HG03045 (cell line): Measurements from ENCODE around the gene DYNC1I1.

ENCODE experiments used
- ATAC-seq: cut with Tn5 transposase; IDR thresholded peaks from one replicate; pipeline ENCODE4 v1.9.1; 2021; ENCODE audit warnings: mild to moderate bottlenecking, moderate library complexity; ENCODE audit not compliant: unreplicated experiment

The DYNC1I1 gene

GRCh38 chr7:95772298-95772770 is at the start of gene DYNC1I1:
Gene DYNC1I1, plus strand, starts transcription at chr7:95772554. Its CDS starts 32,176 bp downstream, at chr7:95804730.
- ATAC-seq, result peak; percentile 83

- ATAC-seq, result no peak
Observed at GRCh38 chr7:95723583-95724180, 48.7 kb upstream of the DYNC1I1 start.

- ATAC-seq, result no peak
Observed at GRCh38 chr7:95725205-95725604, 47.1 kb upstream of the DYNC1I1 start.

GRCh38 chr7:95730493-95731280 is 41.7 kb upstream of the DYNC1I1 start:
- no peak for ATAC-seq

GRCh38 chr7:95736635-95737034 is 35.7 kb upstream of the DYNC1I1 start:
- ATAC-seq, result no peak

- ATAC-seq, result no peak
Observed at GRCh38 chr7:95737828-95738505, 34.4 kb upstream of the DYNC1I1 start.

GRCh38 chr7:95749044-95749443 is 23.3 kb upstream of the DYNC1I1 start:
- no peak for ATAC-seq

- ATAC-seq, result no peak
Observed at GRCh38 chr7:95749515-95749914, 22.8 kb upstream of the DYNC1I1 start.

GRCh38 chr7:95753440-95753839 is 18.9 kb upstream of the DYNC1I1 start:
- ATAC-seq, result no peak

- no peak for ATAC-seq
Observed at GRCh38 chr7:95755277-95755934, 16.9 kb upstream of the DYNC1I1 start.

- no peak for ATAC-seq
Observed at GRCh38 chr7:95758187-95758586, 14.2 kb upstream of the DYNC1I1 start.

GRCh38 chr7:95766086-95766485 is 6.3 kb upstream of the DYNC1I1 start:
- no peak for ATAC-seq

- ATAC-seq, result no peak
Observed at GRCh38 chr7:95766657-95767056, 5.7 kb upstream of the DYNC1I1 start.

GRCh38 chr7:95772771-95773581 is 622 bp downstream of the DYNC1I1 start:
- ATAC-seq, result no peak

- ATAC-seq, result no peak
Observed at GRCh38 chr7:95776561-95777185, 4.3 kb downstream of the DYNC1I1 start.

GRCh38 chr7:95777269-95777668 is 4.9 kb downstream of the DYNC1I1 start:
- ATAC-seq, result no peak

GRCh38 chr7:95780665-95781064 is 8.3 kb downstream of the DYNC1I1 start:
- no peak for ATAC-seq

GRCh38 chr7:95781961-95782586 is 9.7 kb downstream of the DYNC1I1 start:
- no peak for ATAC-seq

GRCh38 chr7:95784796-95785195 is 12.4 kb downstream of the DYNC1I1 start:
- no peak for ATAC-seq

- ATAC-seq, result no peak
Observed at GRCh38 chr7:95788258-95788657, 15.9 kb downstream of the DYNC1I1 start.
